HG02642 (cell line): ENCODE results near the gene CHD1.
A peak's percentile ranks its signal among the peaks of the same experiment; 100 is the strongest.

Source experiments
- ATAC-seq: cut with Tn5 transposase; IDR thresholded peaks from one replicate; pipeline ENCODE4 v1.9.1; 2021; ENCODE audit warnings: mild to moderate bottlenecking; ENCODE audit not compliant: unreplicated experiment, poor library complexity

Gene CHD1

DNA sequence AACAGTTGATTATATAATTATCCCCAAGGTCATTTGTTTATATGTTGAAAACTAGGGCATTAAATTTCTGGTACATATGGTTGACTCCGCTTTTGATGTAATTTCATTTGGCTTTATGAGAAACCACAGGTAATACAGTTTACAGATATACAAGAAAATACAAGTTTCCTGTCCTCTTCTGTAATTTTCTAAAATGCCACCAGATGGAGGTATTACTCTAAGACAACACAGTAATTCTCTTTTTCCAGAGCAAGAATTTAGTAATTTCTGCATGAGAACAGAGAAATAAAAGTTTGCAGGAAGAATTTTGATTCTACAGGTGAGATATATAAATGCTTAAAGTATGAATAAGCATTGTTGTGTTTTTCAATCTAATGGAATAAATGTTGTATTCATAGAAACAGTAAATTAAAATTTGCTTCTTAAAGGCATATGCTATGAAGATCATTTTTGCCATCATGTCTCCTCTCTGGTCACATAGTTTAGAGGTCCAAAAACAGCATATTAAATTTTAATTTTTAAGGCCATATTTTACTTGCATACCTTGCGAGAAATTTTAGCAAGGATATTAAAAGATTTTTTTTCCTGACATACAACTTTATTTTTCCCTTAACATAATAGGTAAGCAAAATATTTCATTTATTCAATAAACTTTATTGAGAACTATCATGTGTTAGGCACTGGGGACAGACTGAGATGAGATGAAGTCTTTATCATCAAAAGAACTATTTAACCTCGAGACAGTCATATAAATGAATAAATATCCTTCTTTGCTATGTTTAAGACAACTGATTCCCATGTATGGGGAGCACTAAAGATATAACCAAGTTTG lies 22.7 kb downstream of the CHD1 start:
- peak; percentile 58 for ATAC-seq

DNA sequence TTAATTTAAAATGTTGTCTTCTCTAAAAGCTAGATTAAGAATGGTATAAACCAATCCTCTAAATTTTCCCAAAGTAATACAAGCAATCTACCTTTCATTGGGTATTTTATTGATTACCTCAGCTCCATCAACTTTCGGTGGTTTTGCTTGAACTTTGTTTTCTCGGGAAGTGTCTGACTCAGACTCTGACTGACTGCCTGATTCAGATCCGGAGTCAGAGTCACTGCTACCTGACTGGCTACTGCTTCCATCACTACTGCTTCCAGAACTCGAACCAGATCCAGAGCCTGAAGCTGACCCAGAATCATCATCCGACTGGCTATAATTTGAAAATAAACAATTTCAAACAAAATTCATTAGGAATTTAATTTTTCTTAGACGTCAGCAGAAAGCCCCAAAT lies 24.0 kb downstream of the CHD1 start:
- no peak for ATAC-seq

DNA sequence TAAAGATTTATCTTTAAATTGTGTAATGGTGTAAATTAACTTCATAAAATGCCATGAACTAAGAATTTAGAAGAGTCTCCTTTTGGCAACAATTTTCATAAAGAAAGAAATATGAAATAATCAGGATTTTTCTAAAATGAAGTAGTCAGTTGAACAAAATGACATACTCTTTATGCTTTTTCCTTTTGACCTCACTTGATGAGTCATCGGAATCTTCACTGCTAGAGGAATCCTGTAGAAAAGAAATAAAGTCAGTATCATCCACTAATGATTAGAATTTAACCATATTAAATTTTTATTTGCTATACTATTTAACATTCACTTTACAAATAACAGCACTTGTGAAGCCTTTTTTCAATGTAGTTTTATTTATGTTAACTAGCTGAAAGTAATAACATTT lies 26.1 kb downstream of the CHD1 start:
- no peak for ATAC-seq

- ATAC-seq: no peak
Measured at GRCh38 chr5:98899456-98899855, 29.4 kb downstream of the CHD1 start.

DNA sequence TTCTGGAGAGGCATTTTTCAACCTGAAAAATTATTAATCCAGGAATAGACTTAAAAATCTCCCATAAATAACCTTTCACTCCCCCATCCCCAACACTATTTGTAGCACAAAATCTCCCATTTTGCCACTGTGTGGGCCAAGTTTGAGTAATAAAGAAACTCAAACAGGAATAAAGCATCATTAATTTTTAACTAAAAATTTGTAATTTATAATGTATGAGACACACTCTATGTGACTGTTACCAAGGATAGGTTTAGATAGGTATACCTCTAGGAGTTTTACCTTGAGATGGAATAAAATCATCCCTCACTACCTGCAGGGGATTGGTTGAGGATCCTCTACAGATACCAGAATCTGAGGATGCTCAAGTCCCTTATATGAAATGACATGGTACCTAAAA lies 30.1 kb downstream of the CHD1 start:
- ATAC-seq: no peak

DNA sequence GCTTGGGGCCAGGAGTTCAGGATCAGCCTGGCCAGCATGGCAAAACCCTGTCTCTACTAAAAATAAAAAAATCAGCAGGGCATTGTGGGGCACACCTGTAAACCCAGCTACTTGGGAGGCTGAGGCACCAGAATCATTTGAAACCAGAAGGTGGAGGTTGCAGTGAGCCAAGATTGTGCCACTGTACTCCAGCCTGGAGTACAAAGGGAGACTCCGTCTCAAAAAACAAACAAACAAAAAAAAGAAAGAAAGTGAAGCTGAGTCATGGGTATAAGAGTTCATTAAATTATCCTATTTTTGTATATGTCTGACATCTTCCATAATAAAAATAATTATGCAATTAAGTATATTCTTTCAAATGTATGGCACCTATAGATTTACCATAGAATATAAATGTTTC lies 37.2 kb downstream of the CHD1 start:
- ATAC-seq: no peak

- ATAC-seq: no peak
Measured at GRCh38 chr5:98880598-98880997, 48.2 kb downstream of the CHD1 start.

DNA sequence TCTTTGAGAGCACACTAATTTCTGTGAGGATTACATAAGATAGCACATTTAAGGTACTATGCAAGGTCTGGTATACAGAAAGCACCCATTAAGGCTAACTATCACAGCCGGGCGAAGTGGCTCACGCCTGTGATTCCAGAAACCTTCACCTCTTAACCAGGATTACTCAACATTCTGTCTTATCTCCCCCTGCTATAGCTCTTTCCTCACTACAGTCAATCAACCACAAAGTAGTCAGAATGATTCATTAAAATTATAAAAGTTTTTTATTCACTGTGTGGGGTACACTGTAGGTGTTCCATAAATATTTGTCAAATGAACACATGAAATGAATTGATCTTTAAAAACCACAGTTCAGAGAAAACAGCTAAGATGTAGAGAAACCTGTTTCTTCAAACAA lies 48.7 kb downstream of the CHD1 start:
- ATAC-seq: no peak

GRCh38 chr5:98877600-98877999 lies 51.2 kb downstream of the CHD1 start:
- ATAC-seq: no peak

DNA sequence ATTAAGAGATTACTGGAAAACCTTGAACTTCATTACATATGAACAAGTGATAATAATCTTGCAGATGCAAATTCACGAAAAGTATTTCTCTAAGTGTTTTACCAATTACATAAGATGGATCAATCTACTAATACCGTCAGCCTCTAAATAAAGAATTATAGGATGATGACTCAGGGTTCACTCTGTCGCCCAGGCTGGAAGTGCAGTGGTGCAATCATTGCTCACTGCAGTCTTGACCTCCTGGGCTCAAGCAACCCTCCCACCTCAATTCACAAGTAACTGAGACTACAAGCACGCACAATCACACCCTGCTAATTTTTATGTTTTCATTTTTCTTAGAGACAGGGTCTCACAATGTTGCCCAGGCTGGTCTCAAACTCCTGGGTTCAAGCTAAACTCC lies 56.1 kb downstream of the CHD1 start:
- ATAC-seq: no peak

GRCh38 chr5:98865690-98866089 lies 63.1 kb downstream of the CHD1 start:
- ATAC-seq: no peak

DNA sequence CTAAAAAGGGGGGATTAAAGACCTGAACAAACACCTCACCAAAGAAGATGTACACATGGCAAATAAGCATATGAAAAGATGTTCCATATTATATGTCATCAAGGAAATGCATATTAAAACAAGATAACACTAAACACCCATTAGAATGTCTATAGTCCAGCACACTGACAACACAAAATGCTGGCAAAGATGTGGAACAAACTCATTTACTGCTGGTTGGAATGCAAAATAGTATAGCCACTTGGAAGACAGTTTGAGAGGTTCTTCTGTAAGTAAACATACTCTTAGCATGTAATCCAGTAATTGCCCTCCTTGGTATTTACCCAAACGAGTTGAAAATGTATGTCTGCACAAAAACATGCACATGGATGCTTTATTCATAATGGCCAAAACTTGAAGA lies 81.8 kb downstream of the CHD1 start:
- ATAC-seq: no peak

DNA sequence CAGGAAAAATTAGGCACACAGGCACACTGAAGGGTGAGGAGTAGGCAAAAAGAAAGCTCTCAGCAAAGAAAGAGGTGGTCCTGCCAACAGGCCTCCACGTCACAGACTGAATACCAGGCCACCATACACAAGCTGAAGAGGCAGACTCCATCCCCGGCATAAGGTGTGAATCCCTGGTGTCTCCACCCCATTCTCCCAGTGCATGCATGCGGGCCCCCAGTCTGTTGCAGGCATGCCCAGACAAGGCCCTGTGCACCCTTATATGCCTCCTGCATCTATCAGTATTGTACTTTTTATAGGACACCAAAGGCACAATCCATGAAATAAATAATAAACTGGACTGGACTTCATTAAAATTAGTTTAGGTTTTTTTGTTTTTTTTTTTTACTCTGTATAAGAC lies 82.3 kb downstream of the CHD1 start:
- ATAC-seq: no peak

GRCh38 chr5:98845878-98846277 lies 82.9 kb downstream of the CHD1 start:
- no peak for ATAC-seq

DNA sequence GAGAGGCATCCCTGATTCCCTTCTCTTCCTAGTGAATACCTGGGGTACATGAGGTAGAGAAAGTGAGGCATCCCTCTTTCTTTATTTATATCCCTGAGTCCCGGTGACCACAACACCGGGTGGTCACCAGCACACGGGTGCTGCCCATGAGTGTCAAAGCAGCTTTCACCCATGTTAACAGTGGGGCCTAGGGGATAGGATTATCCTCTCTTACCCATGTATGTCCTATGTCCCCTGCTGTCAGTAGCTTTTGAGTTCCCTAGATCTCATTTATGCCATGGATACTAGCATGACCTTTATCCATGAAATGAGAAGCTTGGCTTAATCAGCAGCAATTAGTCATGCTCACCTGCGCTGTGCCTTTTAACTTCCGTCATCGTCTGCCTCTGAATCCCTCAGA lies 83.9 kb downstream of the CHD1 start:
- ATAC-seq: no peak

- no peak for ATAC-seq
Measured at GRCh38 chr5:98843481-98843880, 85.3 kb downstream of the CHD1 start.

DNA sequence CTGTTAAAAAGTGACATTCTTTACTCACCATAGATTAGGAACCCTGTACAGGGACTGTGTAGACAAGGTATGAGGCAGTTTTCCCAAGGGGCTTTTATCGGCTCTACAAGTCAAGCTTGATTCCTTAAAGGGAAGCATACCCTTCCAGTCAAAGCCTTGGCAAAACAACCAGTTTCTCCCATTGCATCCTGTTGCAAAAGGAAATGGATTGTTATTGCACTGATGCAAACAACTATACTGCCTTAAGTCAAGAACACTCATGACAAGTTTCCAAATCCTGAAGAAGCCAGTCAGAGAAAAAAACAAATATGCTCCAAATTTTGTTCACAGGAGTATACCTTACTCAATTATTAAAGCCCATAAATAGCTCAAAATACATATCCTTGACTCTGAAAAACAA lies 87.9 kb downstream of the CHD1 start:
- ATAC-seq: no peak

DNA sequence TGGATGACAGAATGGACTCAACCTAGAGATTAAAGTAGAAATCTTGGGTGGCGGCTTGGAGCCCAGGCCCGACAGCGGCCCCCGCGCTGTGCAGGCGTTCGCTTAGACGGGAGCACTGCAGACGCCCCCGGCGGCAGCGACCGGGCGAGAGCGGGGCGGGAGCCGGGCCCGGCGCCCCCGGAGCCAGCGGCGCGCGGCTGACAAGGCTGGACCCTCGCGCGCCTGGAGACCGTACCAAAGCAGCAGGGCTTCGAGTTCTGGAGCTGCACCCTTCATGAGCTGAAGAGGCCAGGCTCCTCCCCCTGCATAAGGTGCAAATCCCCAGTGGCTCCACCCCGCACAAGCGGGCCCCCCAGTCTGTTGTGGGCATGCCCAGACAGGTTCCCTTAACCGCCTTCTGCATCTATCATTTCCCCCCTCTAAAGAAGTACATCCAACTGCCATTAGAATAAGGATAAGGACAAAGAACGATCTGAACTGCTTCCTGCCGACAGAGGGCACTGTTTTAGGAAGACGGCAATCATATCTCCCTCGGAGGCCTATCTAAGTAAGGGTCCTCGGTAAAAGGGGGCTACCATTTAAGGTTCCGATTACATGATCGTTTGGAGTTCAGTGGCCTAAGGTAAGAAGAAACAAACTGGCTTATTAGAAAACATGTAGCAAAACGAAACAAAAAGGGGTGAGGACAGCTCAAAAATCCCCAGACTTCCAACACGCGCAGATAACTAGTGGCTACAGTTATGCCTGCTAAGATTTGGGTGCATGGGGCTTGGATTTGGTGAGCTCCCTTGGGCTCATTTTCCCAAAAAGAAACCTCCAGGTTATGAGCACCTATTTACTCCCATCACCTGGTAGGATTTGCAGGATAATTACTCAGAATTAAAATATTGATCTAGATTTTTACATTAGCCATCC lies 89.1 kb downstream of the CHD1 start:
- ATAC-seq: no peak

GRCh38 chr5:98836175-98836574 lies 92.6 kb downstream of the CHD1 start:
- no peak for ATAC-seq

DNA sequence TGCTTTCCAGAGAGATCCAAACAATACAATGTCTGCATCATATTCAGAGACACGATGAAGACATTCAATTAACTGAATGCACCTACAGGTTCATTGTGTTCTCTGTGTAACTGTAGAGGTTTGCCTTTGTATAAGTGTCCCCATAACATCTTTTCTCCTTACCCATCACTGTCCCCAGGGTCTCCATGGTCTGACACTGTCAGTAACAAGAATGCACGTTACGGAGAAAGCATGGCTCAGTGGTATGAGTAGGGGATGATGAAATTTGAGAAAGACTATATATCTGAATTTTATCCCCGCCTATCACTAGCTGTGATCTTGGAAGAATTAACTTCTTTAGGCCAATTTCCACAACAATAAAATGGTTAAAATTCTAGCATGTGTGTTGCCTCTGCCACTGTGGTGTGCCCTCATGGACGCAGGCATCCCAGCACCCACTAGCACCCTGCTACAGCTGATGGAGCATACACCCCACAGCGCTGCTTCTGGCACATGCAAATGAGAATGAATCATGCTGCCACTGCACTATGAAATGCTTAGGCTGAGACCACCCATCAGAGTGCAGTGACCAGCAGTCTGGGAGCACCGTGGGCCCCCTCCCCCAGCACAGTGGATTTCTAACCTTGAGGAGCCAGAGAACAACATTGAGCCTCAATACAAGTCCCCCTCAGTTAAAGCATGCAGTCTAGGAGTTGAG lies 101.1 kb downstream of the CHD1 start:
- no peak for ATAC-seq

DNA sequence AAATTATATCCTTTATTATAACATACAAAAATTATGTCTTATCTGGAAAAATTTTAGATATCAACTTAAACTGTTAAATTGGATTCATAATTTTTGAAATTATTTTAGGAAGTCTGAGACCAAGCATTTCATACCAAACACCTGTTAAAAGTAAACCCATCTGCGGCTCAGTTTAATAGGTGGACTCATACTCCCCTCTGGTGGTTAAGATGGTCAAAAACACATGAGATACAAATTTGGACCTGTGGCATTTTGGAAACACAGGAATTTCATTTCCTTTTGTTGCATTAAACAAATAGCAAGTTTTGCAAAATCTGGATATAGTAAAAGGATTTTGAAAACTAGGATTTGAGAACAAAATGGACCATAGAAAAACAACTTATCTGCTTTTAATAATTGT lies 101.6 kb downstream of the CHD1 start:
- ATAC-seq: peak; percentile 66
